HEK293 (cell line): ENCODE measurements around the gene GABRA6.

Experiments used
- CTCF ChIA-PET: fragments of 350-600 bp; formaldehyde crosslinking; extraction: SDS; loops from one replicate; lab custom pipeline; 2021; ENCODE audit warnings: antibody characterized with exemption; lab: Yijun Ruan, JAX
- POLR2A ChIA-PET: fragments of 300-600 bp; formaldehyde crosslinking; extraction: SDS; loops from one replicate; lab custom pipeline; 2020; ENCODE audit warnings: antibody characterized with exemption, inconsistent platforms; lab: Yijun Ruan, JAX
- H3K27ac ChIP-seq: fragments of 200-500 bp; sonication (Bioruptor generic); 2 replicates; pipeline ENCODE4 v1.5.1; 2014; ENCODE audit warnings: low read depth, low read length, control low read depth, inconsistent platforms; ENCODE audit errors: extremely low read depth
- H3K36me3 ChIP-seq, 2 experiments: fragments of 200-500 bp in 1 of 2; sonication (Bioruptor generic) in 1 of 2; 1 replicate in 1 of 2; 2 replicates in 1 of 2; pipeline ENCODE4 v1.5.1; 2014 to 2017; ENCODE audit warnings: inconsistent platforms in 2 of 2, low read length in 2 of 2; ENCODE audit not compliant: control insufficient read depth in 2 of 2, insufficient read depth in 1 of 2
- H3K4me1 ChIP-seq: fragments of 200-500 bp; sonication (Bioruptor generic); 2 replicates; pipeline ENCODE4 v1.5.1; 2014; ENCODE audit warnings: mild to moderate bottlenecking, low read length, inconsistent platforms; ENCODE audit not compliant: control insufficient read depth, insufficient read depth
- H3K4me3 ChIP-seq: 2 replicates; pipeline ENCODE4 v1.5.1; 2011; ENCODE audit warnings: low read depth, mild to moderate bottlenecking, control low read depth, low read length, moderate library complexity
- H3K9me3 ChIP-seq: fragments of 200-500 bp; sonication (Bioruptor generic); 2 replicates; pipeline ENCODE4 v1.5.1; 2014; ENCODE audit warnings: low read depth, low read length, inconsistent platforms; ENCODE audit not compliant: control insufficient read depth, insufficient read depth
- HOXA7 ChIP-seq: sonication (generic); formaldehyde crosslinking; IDR thresholded peaks from 2 replicates; pipeline ENCODE4 v1.8.1; 2022; ENCODE audit warnings: missing genetic modification reagents, borderline replicate concordance
- SALL2 ChIP-seq: fragments of 450-650 bp; formaldehyde crosslinking; IDR thresholded peaks from 2 replicates; pipeline ENCODE4 v1.5.0; 2017; ENCODE audit warnings: missing biosample characterization, mild to moderate bottlenecking, missing genetic modification characterization, borderline replicate concordance
- ZFP69B ChIP-seq: fragments of 450-650 bp; formaldehyde crosslinking; IDR thresholded peaks from 2 replicates; pipeline ENCODE4 v1.5.1; 2016; ENCODE audit warnings: missing biosample characterization, missing genetic modification characterization
- ZNF114 ChIP-seq: fragments of 450-650 bp; formaldehyde crosslinking; IDR thresholded peaks from 2 replicates; pipeline ENCODE4 v1.5.0; 2017; ENCODE audit warnings: missing biosample characterization, missing genetic modification characterization
- ZNF146 ChIP-seq: fragments of 450-650 bp; formaldehyde crosslinking; IDR thresholded peaks from 2 replicates; pipeline ENCODE4 v1.5.1; 2016; ENCODE audit warnings: missing biosample characterization, missing genetic modification characterization
- ZNF175 ChIP-seq: fragments of 450-650 bp; formaldehyde crosslinking; IDR thresholded peaks from 2 replicates; pipeline ENCODE4 v1.5.1; 2016; ENCODE audit warnings: missing biosample characterization, missing genetic modification characterization
- ZNF211 ChIP-seq: fragments of 450-650 bp; formaldehyde crosslinking; IDR thresholded peaks from 2 replicates; pipeline ENCODE4 v1.5.1; 2016; ENCODE audit warnings: low read depth, missing biosample characterization, missing genetic modification characterization
- ZNF214 ChIP-seq: fragments of 450-650 bp; formaldehyde crosslinking; IDR thresholded peaks from 2 replicates; pipeline ENCODE4 v1.5.1; 2017; ENCODE audit warnings: missing biosample characterization, mild to moderate bottlenecking, missing genetic modification characterization, borderline replicate concordance
- ZNF274 ChIP-seq, 2 experiments: fragments of 200-500 bp in 1 of 2; fragments of 450-650 bp in 1 of 2; sonication (Bioruptor generic) in 1 of 2; formaldehyde crosslinking in 1 of 2; IDR thresholded peaks; 2 replicates each; pipeline versions ENCODE4 v1.5.1 to v1.6.1; 2014 to 2016; ENCODE audit warnings: borderline replicate concordance in 1 of 2, inconsistent platforms in 1 of 2, low read length in 1 of 2, missing biosample characterization in 1 of 2, missing genetic modification characterization in 1 of 2
- ZNF292 ChIP-seq: fragments of 450-650 bp; formaldehyde crosslinking; IDR thresholded peaks from 2 replicates; pipeline ENCODE4 v1.5.1; 2016; ENCODE audit warnings: low read depth, missing biosample characterization, missing genetic modification characterization, borderline replicate concordance
- ZNF433 ChIP-seq: fragments of 450-650 bp; formaldehyde crosslinking; IDR thresholded peaks from 2 replicates; pipeline ENCODE4 v1.5.1; 2016; ENCODE audit warnings: missing biosample characterization, missing genetic modification characterization, low read depth
- ZNF48 ChIP-seq: fragments of 450-650 bp; formaldehyde crosslinking; IDR thresholded peaks from 2 replicates; pipeline ENCODE4 v1.5.1; 2016; ENCODE audit warnings: missing biosample characterization, missing genetic modification characterization
- ZNF549 ChIP-seq: fragments of 450-650 bp; IDR thresholded peaks from 2 replicates; pipeline ENCODE4 v1.5.1; 2018; ENCODE audit warnings: missing biosample characterization, missing genetic modification characterization, mild to moderate bottlenecking, inconsistent platforms, moderate library complexity
- ZNF560 ChIP-seq: fragments of 450-650 bp; formaldehyde crosslinking; IDR thresholded peaks from 2 replicates; pipeline ENCODE4 v1.5.1; 2017; ENCODE audit warnings: missing biosample characterization, missing genetic modification characterization, borderline replicate concordance
- ZNF626 ChIP-seq: fragments of 450-650 bp; sonication (Bioruptor Pico); formaldehyde crosslinking; IDR thresholded peaks from 2 replicates; pipeline ENCODE4 v1.5.1; 2018; ENCODE audit warnings: missing biosample characterization, missing genetic modification characterization, inconsistent platforms
- ZNF660 ChIP-seq: fragments of 450-650 bp; IDR thresholded peaks from 2 replicates; pipeline ENCODE4 v1.5.1; 2018; ENCODE audit warnings: missing biosample characterization, mild to moderate bottlenecking, missing genetic modification characterization
- ZNF747 ChIP-seq: fragments of 450-650 bp; formaldehyde crosslinking; IDR thresholded peaks from 2 replicates; pipeline ENCODE4 v1.5.1; 2016; ENCODE audit warnings: missing biosample characterization, missing genetic modification characterization
- ZNF830 ChIP-seq: fragments of 450-650 bp; IDR thresholded peaks from 2 replicates; pipeline ENCODE4 v1.5.0; 2018; ENCODE audit warnings: missing biosample characterization, missing genetic modification characterization, low read depth, mild to moderate bottlenecking, moderate library complexity
- TF ChIP-seq, protein P1 (sequence below): fragments of 450-650 bp; formaldehyde crosslinking; IDR thresholded peaks from 2 replicates; pipeline ENCODE4 v1.5.1; 2016; ENCODE audit warnings: missing biosample characterization, missing genetic modification characterization, borderline replicate concordance
- TF ChIP-seq, protein P2 (sequence below): fragments of 450-650 bp; formaldehyde crosslinking; IDR thresholded peaks from 2 replicates; pipeline ENCODE4 v1.5.1; 2016; ENCODE audit warnings: missing biosample characterization, missing genetic modification characterization
- TF ChIP-seq, protein P3 (sequence below): fragments of 450-650 bp; formaldehyde crosslinking; optimal IDR thresholded peaks from 2 replicates; pipeline ENCODE3; 2016; ENCODE audit warnings: missing biosample characterization, mild to moderate bottlenecking, missing genetic modification characterization
- TF ChIP-seq, protein P4 (sequence below): fragments of 450-650 bp; formaldehyde crosslinking; IDR thresholded peaks from 2 replicates; pipeline ENCODE4 v1.5.1; 2016; ENCODE audit warnings: missing biosample characterization, missing genetic modification characterization
- TF ChIP-seq, protein P5 (sequence below): fragments of 450-650 bp; formaldehyde crosslinking; IDR thresholded peaks from 2 replicates; pipeline ENCODE4 v1.5.1; 2016; ENCODE audit warnings: missing biosample characterization, missing genetic modification characterization

Gene GABRA6

DNA sequence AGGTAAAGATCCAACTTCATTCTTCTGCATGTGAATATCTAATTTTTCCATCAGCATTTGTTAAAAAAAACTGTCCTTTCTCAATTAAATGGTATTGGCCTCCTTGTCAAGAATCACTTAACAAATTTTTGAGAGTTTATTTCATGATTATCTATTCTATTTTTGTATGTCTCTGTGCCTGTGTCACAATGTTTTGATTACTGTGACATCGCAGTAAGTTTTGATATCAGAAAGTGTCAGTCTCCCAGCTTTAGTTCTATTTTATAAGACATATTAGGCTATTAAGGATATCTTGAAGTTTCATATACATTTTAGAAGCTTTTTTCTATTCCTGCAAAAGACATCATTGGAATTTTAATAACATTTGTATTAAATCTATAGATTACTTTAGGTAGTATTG lies 33.6 kb downstream of the GABRA6 start:
- CTCF ChIA-PET = no interaction called here

DNA sequence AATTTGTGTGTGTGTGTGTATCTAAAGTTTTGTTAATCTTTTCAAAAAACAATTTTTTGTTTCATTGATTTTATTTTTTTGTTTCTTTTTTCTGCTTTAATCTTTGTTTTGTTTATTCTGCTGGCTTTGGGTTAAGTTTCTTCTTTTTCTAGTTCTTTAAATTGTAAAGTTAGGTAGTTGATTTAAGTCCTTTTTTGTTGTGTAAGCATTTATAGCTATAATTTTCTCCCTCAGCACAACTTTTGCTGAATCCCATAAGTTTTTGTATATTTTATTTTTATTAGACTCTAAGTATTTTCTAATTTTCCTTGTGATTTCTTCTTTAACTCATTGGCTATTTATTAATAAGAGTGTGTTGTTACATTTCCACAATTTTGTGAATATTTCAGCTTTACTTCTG lies 34.9 kb downstream of the GABRA6 start:
- TF ChIP-seq, protein P1, sequence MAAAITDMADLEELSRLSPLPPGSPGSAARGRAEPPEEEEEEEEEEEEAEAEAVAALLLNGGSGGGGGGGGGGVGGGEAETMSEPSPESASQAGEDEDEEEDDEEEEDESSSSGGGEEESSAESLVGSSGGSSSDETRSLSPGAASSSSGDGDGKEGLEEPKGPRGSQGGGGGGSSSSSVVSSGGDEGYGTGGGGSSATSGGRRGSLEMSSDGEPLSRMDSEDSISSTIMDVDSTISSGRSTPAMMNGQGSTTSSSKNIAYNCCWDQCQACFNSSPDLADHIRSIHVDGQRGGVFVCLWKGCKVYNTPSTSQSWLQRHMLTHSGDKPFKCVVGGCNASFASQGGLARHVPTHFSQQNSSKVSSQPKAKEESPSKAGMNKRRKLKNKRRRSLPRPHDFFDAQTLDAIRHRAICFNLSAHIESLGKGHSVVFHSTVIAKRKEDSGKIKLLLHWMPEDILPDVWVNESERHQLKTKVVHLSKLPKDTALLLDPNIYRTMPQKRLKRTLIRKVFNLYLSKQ (tag by site-specific recombination) = no peak
- TF ChIP-seq, protein P2, sequence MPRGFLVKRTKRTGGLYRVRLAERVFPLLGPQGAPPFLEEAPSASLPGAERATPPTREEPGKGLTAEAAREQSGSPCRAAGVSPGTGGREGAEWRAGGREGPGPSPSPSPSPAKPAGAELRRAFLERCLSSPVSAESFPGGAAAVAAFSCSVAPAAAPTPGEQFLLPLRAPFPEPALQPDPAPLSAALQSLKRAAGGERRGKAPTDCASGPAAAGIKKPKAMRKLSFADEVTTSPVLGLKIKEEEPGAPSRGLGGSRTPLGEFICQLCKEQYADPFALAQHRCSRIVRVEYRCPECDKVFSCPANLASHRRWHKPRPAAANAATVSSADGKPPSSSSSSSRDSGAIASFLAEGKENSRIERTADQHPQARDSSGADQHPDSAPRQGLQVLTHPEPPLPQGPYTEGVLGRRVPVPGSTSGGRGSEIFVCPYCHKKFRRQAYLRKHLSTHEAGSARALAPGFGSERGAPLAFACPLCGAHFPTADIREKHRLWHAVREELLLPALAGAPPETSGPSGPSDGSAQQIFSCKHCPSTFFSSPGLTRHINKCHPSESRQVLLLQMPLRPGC (tag by site-specific recombination) = no peak
- no peak for TF ChIP-seq ZNF214 (tag by site-specific recombination)
- TF ChIP-seq, protein P3, sequence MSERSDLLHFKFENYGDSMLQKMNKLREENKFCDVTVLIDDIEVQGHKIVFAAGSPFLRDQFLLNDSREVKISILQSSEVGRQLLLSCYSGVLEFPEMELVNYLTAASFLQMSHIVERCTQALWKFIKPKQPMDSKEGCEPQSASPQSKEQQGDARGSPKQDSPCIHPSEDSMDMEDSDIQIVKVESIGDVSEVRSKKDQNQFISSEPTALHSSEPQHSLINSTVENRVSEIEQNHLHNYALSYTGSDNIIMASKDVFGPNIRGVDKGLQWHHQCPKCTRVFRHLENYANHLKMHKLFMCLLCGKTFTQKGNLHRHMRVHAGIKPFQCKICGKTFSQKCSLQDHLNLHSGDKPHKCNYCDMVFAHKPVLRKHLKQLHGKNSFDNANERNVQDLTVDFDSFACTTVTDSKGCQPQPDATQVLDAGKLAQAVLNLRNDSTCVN (tag by site-specific recombination) = no peak
- no peak for TF ChIP-seq ZNF292
- no peak for TF ChIP-seq ZNF433
- TF ChIP-seq ZNF211 (tag by site-specific recombination) = no peak
- no peak for TF ChIP-seq ZNF146
- ChIA-PET POLR2A (no interaction called here), CTCF (no interaction called here)
- no peaks in the 10 kb centered on the region for H3K9me3 ChIP-seq
- H3K4me3 ChIP-seq = no peak overlapping the region
- H3K36me3 ChIP-seq = no peaks in the 10 kb centered on the region
- H3K27ac ChIP-seq = no peak overlapping the region
- H3K4me1 ChIP-seq = no peaks in the 10 kb centered on the region

More for the DNA sequence above, 33.6 kb downstream of the GABRA6 start:
- H3K27ac ChIP-seq = no peak overlapping the region
- no peaks in the 10 kb centered on the region for H3K9me3 ChIP-seq
- POLR2A ChIA-PET = no interaction called here
- H3K4me3 ChIP-seq = no peak overlapping the region
- no peaks in the 10 kb centered on the region for H3K36me3 ChIP-seq
- no peaks in the 10 kb centered on the region for H3K4me1 ChIP-seq
- TF ChIP-seq ZNF549 (tag by site-specific recombination) = no peak
- TF ChIP-seq, protein P2 (tag by site-specific recombination) = no peak
- TF ChIP-seq, protein P4, sequence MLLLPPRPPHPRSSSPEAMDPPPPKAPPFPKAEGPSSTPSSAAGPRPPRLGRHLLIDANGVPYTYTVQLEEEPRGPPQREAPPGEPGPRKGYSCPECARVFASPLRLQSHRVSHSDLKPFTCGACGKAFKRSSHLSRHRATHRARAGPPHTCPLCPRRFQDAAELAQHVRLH (tag by site-specific recombination) = no peak
- TF ChIP-seq ZNF274 (IDR thresholded peaks at IDR 0.05; ENCODE audit: low read length) = no peak
- no peak for TF ChIP-seq ZNF274 (tag by site-specific recombination; IDR thresholded peaks at IDR 0.05; ENCODE audit: borderline replicate concordance)
- no peak for TF ChIP-seq ZNF48 (tag by site-specific recombination)
- no peak for TF ChIP-seq ZNF292
- TF ChIP-seq ZNF626 = no peak

DNA sequence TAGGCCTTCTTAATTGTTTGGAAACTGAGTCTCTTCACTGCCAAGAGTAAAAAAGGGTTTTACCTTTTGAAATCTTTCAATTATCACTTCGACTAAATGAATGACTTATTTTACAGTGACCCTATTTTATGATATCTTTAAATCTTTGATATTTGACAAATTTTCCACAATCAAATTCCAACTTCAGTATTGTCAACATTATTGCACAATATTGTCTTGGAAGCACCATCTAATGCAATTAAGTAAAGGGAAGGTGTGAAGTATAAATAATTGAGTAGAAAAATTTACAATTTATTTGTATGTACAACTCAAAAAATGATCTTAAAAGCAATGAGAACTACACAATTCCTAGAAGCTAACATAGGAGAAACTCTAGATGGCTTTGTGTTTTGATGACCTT lies 49.2 kb downstream of the GABRA6 start:
- no peaks in the 10 kb centered on the region for H3K4me1 ChIP-seq
- TF ChIP-seq ZFP69B (tag by site-specific recombination) (no peak), ZNF175 (tag by site-specific recombination) (no peak), HOXA7 (CRISPR knock-in tag) (no peak), ZNF560 (tag by site-specific recombination) (no peak), ZNF660 (tag by site-specific recombination) (no peak), ZNF114 (tag by site-specific recombination) (no peak), SALL2 (tag by site-specific recombination) (no peak), ZNF830 (tag by site-specific recombination) (no peak), ZNF747 (tag by site-specific recombination) (no peak)
- TF ChIP-seq, protein P5, sequence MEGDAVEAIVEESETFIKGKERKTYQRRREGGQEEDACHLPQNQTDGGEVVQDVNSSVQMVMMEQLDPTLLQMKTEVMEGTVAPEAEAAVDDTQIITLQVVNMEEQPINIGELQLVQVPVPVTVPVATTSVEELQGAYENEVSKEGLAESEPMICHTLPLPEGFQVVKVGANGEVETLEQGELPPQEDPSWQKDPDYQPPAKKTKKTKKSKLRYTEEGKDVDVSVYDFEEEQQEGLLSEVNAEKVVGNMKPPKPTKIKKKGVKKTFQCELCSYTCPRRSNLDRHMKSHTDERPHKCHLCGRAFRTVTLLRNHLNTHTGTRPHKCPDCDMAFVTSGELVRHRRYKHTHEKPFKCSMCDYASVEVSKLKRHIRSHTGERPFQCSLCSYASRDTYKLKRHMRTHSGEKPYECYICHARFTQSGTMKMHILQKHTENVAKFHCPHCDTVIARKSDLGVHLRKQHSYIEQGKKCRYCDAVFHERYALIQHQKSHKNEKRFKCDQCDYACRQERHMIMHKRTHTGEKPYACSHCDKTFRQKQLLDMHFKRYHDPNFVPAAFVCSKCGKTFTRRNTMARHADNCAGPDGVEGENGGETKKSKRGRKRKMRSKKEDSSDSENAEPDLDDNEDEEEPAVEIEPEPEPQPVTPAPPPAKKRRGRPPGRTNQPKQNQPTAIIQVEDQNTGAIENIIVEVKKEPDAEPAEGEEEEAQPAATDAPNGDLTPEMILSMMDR (tag by site-specific recombination) = no peak
- no peaks in the 10 kb centered on the region for H3K9me3 ChIP-seq
- no peaks in the 10 kb centered on the region for H3K36me3 ChIP-seq
- ChIA-PET POLR2A (no interaction called here), CTCF (no interaction called here)
- no peak overlapping the region for H3K4me3 ChIP-seq
- no peak overlapping the region for H3K27ac ChIP-seq
